ENCODE measurements around the gene NXF3.

The NXF3 gene

GRCh38 chrX:103101299-103102042 lies 8.5 kb upstream of the NXF3 start:
- TF ChIP-seq CTCF (IDR thresholded peaks at IDR 0.05; ENCODE audit: low read depth, low read length) = no peak
- Histone ChIP-seq H3K4me3 (ENCODE audit: low read depth, low read length) (no peak overlapping the region), H3K9me3 (ENCODE audit: severe bottlenecking) (no peaks in the 10 kb centered on the region), H3K27me3 (ENCODE audit: insufficient read depth, low read depth, severe bottlenecking) (peaks cover 65% of the 10 kb centered on the region), H3K36me3 (no peaks in the 10 kb centered on the region), H3K27ac (no peak overlapping the region)
- DNase-seq = no peak

GRCh38 chrX:103100484-103100883 lies 7.5 kb upstream of the NXF3 start:
- peaks cover 71% of the 10 kb centered on the region for H3K27me3 ChIP-seq (ENCODE audit: insufficient read depth, low read depth, severe bottlenecking)
- TF ChIP-seq CTCF (IDR thresholded peaks at IDR 0.05; ENCODE audit: low read depth, low read length) = no peak
- H3K9me3 ChIP-seq (ENCODE audit: severe bottlenecking) = no peaks in the 10 kb centered on the region
- H3K4me3 ChIP-seq (ENCODE audit: low read depth, low read length) = no peak overlapping the region
- H3K27ac ChIP-seq = no peak overlapping the region
- DNase-seq = no peak
- H3K36me3 ChIP-seq = no peaks in the 10 kb centered on the region

GRCh38 chrX:103099691-103100090 lies 6.7 kb upstream of the NXF3 start:
- Histone ChIP-seq H3K27ac (no peak overlapping the region), H3K27me3 (ENCODE audit: insufficient read depth, low read depth, severe bottlenecking) (peaks cover 76% of the 10 kb centered on the region), H3K4me3 (ENCODE audit: low read depth, low read length) (no peak overlapping the region), H3K9me3 (ENCODE audit: severe bottlenecking) (no peaks in the 10 kb centered on the region), H3K36me3 (no peaks in the 10 kb centered on the region)
- DNase-seq = no peak
- no peak for TF ChIP-seq CTCF (IDR thresholded peaks at IDR 0.05; ENCODE audit: low read depth, low read length)

GRCh38 chrX:103098488-103098887 lies 5.5 kb upstream of the NXF3 start:
- no peak overlapping the region for H3K27ac ChIP-seq
- H3K36me3 ChIP-seq = no peaks in the 10 kb centered on the region
- TF ChIP-seq CTCF (IDR thresholded peaks at IDR 0.05; ENCODE audit: low read depth, low read length) = no peak
- no peak overlapping the region for H3K4me3 ChIP-seq (ENCODE audit: low read depth, low read length)
- H3K9me3 ChIP-seq (ENCODE audit: severe bottlenecking) = no peaks in the 10 kb centered on the region
- H3K27me3 ChIP-seq (ENCODE audit: insufficient read depth, low read depth, severe bottlenecking) = peaks cover 77% of the 10 kb centered on the region
- no peak for DNase-seq

GRCh38 chrX:103081051-103081450 lies 11.9 kb downstream of the NXF3 start:
- TF ChIP-seq CTCF (IDR thresholded peaks at IDR 0.05; ENCODE audit: low read depth, low read length) = no peak

GRCh38 chrX:103073467-103073866 lies 19.5 kb downstream of the NXF3 start:
- peaks cover 59% of the 10 kb centered on the region for H3K27me3 ChIP-seq (ENCODE audit: insufficient read depth, low read depth, severe bottlenecking)
- no peaks in the 10 kb centered on the region for H3K36me3 ChIP-seq
- no peak overlapping the region for H3K4me3 ChIP-seq (ENCODE audit: low read depth, low read length)
- no peak for TF ChIP-seq CTCF (IDR thresholded peaks at IDR 0.05; ENCODE audit: low read depth, low read length)
- H3K27ac ChIP-seq = no peak overlapping the region
- no peak for DNase-seq
- no peaks in the 10 kb centered on the region for H3K9me3 ChIP-seq (ENCODE audit: severe bottlenecking)

More at GRCh38 chrX:103081051-103081450, 11.9 kb downstream of the NXF3 start:
- DNase-seq = no peak
- Histone ChIP-seq H3K9me3 (ENCODE audit: severe bottlenecking) (no peaks in the 10 kb centered on the region), H3K4me3 (ENCODE audit: low read depth, low read length) (no peak overlapping the region), H3K27ac (no peak overlapping the region), H3K27me3 (ENCODE audit: insufficient read depth, low read depth, severe bottlenecking) (peaks cover 59% of the 10 kb centered on the region), H3K36me3 (no peaks in the 10 kb centered on the region)
